HG02642 (cell line): Measurements from ENCODE around the gene HSD17B14.
"Not testable (repeated sequence)": the region's sequence is repeated elsewhere in the genome, so short reads cannot be mapped to it uniquely, and the experiment has no call there.

Experiments
- ATAC-seq: cut with Tn5 transposase; IDR thresholded peaks from one replicate; pipeline ENCODE4 v1.9.1; 2021; ENCODE audit warnings: mild to moderate bottlenecking; ENCODE audit not compliant: unreplicated experiment, poor library complexity

HSD17B14 gene

DNA sequence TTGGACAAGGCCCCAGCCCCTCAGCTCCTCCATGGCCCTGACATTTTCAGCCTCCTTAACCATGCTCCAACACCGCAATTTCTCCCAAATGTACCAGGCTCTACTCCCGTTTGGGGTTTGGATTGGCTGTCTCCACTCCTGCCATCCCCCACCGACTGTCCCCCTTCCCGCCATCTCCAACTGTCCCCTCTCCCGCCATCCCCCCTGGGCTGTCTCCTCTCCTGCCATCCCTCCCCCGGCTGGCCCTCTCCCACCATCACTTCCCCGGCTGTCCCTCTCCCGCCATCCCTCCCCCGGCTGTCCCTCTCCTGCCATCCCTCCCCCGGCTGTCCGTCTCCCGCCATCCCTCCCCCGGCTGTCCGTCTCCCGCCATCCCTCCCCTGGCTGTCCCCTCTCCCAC is 30.8 kb downstream of the HSD17B14 start:
- ATAC-seq, result no peak

DNA sequence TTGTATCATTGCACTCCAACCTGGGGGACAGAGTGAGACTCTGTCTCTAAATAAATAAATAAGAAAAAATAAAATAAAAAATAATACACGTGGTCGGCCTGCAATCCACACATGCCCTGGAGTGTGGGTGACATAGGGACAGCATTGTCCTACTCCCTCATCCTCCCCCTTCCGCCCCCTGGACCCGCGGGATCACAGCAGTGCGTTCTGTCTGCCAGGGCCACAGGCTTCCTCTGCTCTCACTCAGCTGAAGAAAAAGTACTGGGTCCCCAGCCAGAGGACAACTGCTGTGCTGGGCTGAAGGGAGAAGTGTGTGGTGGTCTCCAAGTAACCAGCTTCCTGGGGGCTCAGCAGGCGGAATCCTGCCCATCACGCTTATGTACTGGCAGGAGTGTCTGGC is 31.8 kb downstream of the HSD17B14 start:
- no peak for ATAC-seq

- no peak for ATAC-seq
Observed at GRCh38 chr19:48802623-48803022, 33.7 kb downstream of the HSD17B14 start.

- ATAC-seq, result no peak
Observed at GRCh38 chr19:48799358-48800300, 36.7 kb downstream of the HSD17B14 start.

DNA sequence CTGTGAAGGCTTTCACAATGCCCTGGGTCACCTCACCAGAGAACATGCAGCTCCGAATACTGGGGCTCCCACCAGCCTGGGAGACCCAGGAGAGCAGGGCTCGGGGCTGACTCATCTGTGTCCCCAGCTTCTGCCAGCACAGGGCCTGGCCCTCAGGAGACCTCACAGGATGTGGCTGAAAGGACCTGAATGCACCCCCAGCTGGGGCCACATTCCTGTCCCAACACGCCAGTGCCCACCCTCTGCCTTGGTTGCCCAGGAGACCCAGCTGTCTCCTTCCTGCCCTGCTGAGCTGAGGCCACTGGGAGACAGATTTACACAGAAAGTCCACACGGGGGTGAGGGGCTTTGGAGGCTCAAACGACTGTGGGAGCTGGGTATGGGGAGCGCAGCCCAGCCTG is 37.4 kb downstream of the HSD17B14 start:
- no peak for ATAC-seq

GRCh38 chr19:48797103-48797502 is 39.2 kb downstream of the HSD17B14 start:
- ATAC-seq, result no peak

GRCh38 chr19:48796298-48797083 is 39.8 kb downstream of the HSD17B14 start:
- no peak for ATAC-seq

- no peak for ATAC-seq
Observed at GRCh38 chr19:48795685-48796070, 40.6 kb downstream of the HSD17B14 start.

- peak; percentile 80 for ATAC-seq
Observed at GRCh38 chr19:48795055-48795684, 41.1 kb downstream of the HSD17B14 start.

DNA sequence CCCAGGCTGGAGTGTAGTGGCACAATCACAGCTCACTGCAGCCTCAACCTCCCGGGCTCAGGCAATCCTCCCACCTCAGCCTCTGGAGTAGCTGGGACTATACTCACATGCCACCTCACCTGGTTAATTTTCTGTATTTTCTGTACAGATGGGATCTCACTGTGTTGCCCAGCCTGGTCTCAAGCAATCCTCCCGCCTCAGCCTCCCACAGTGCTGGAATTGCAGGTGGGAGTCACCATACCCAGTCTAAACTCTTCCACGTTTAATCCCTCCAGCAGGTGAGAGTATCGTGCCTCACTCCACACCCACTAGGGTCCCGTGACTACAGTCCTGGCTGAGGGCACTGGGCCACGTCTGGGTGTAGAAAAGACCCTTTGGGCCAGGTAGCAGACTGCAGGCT is 42.0 kb downstream of the HSD17B14 start:
- ATAC-seq, result no peak

DNA sequence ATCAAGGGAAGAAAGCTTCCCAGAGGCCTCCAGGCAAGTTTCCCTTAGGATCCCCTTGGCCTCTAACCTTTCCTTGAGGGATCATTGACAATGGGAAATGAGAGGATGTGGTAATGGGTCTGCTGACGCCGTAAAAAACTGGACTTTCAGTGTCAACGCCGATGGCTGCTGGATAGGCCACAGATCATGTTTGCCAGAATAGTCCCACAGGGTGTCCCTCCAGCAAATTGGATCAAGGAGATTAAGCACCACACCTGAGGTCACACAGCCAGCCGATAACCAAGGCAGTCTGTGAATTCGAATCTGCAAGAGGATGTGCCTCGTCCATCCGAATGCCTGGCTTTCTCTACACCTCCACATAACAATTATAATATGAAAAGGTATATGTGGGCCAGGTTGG is 43.0 kb downstream of the HSD17B14 start:
- ATAC-seq, result no peak

- ATAC-seq, result not testable (repeated sequence)
Observed at GRCh38 chr19:48787331-48787730, 49.0 kb downstream of the HSD17B14 start.

DNA sequence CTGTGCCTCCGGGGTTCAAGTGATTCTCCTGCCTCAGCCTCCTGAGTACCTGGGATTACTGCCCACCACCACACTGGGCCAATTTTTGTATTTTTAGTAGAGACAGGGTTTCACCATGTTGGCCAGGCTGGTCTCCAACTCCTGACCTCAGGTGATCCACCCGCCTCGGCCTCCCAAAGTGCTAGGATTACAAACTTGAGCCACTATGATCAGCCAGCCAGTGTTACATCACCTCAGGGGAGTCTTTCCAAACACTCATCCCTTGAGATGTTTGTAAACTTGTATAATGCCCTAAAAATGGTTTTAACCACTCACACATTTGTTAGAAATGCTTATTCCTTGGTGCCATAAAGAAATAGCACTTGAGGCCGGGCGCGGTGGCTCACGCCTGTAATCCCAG is 49.9 kb downstream of the HSD17B14 start:
- ATAC-seq, result not testable (repeated sequence)

- ATAC-seq, result no peak
Observed at GRCh38 chr19:48784527-48784926, 51.8 kb downstream of the HSD17B14 start.

GRCh38 chr19:48780631-48781391 is 55.5 kb downstream of the HSD17B14 start:
- ATAC-seq, result no peak

DNA sequence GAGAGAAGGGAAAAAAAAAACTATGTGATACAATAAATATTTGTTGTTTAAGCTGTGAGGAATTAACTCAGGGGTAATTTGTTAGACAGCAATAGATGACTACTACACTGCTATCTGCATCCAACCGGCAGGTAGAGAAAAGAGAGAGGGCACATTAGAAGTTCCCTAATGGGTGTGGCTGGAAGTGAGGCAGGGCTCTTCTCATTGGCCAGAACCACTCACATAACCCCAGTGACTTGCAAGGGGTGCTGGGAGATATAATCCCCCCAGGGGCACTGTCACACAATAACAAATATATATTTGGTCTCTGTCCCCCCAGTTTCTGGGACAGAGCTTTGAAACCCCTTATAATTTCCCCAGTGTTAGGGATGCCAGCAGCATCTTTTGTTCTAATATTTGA is 56.7 kb downstream of the HSD17B14 start:
- ATAC-seq, result no peak

DNA sequence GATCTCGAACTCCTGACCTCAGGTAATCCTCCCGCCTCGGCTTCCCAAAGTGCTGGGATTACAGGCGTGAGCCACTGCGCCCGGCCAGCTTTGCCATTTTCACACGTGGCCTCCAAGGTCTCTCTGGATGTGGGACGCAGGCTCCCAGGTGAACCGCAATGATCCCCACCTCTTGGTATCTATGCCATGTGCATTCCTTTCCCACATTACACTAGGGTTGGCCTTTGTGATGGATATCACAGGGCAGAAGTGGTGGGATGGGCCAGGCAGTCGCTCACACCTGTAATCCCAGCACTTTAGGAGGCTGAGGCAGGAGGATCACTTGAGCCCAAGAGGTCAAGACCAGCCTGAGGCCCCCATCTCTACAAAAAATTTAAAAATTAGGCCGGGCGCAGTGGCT is 58.6 kb downstream of the HSD17B14 start:
- ATAC-seq, result no peak

GRCh38 chr19:48777139-48777538 is 59.2 kb downstream of the HSD17B14 start:
- ATAC-seq, result no peak

GRCh38 chr19:48772503-48772953 is 63.8 kb downstream of the HSD17B14 start:
- no peak for ATAC-seq
